Common myeloid progenitor, CD34-positive (primary cell): Measurements from ENCODE around the gene ADAMTS5.

Experiments
- CTCF ChIA-PET: fragments of 350-600 bp; sonication (Branson Sonifier 250); formaldehyde crosslinking; loops from one replicate; lab custom pipeline; 2021; ENCODE audit warnings: antibody characterized with exemption; lab: Charles Lee
- POLR2A ChIA-PET: fragments of 350-600 bp; sonication (Branson Sonifier 250); formaldehyde crosslinking; loops from one replicate; lab custom pipeline; 2021; ENCODE audit warnings: antibody characterized with exemption; lab: Charles Lee
- DNase-seq, 3 donors: peaks; one replicate each; pipeline versions ENCODE4 v3.0.0 to v3.0.0-alpha.2; 2013
- H3K27ac ChIP-seq, 2 experiments: 1 replicate in 1 of 2; 2 replicates in 1 of 2; pipeline ENCODE4 v1.7.0; 2013; ENCODE audit warnings: inconsistent platforms in 2 of 2, low read length in 2 of 2, mild to moderate bottlenecking in 2 of 2, low read depth in 1 of 2, moderate library complexity in 1 of 2; ENCODE audit not compliant: severe bottlenecking in 2 of 2, insufficient read depth in 1 of 2, poor library complexity in 1 of 2
- H3K27me3 ChIP-seq, 5 experiments: replicated peaks in 2 of 5; 1 replicate in 3 of 5; 2 replicates in 2 of 5; pipeline versions ENCODE4 v1.6.1 to v1.7.0; 2013; ENCODE audit warnings: low read length in 4 of 5, mild to moderate bottlenecking in 2 of 5, moderate library complexity in 2 of 5, inconsistent platforms in 1 of 5; ENCODE audit not compliant: insufficient read depth in 5 of 5, control insufficient read depth in 4 of 5
- H3K36me3 ChIP-seq, 4 experiments: 1 replicate in 2 of 4; 2 replicates in 2 of 4; pipeline versions ENCODE4 v1.6.1 to v1.7.0; 2013; ENCODE audit warnings: low read length in 3 of 4, control low read depth in 1 of 4, mild to moderate bottlenecking in 1 of 4; ENCODE audit not compliant: control insufficient read depth in 4 of 4, insufficient read depth in 4 of 4
- H3K4me1 ChIP-seq, 4 experiments: 1 replicate in 3 of 4; 2 replicates in 1 of 4; pipeline versions ENCODE4 v1.6.1 to v1.7.1; 2013; ENCODE audit warnings: low read length in 3 of 4, mild to moderate bottlenecking in 3 of 4, control low read depth in 1 of 4, inconsistent platforms in 1 of 4, moderate library complexity in 1 of 4; ENCODE audit not compliant: control insufficient read depth in 4 of 4, insufficient read depth in 4 of 4; ENCODE audit errors: control extremely low read depth in 1 of 4
- H3K4me3 ChIP-seq, 7 experiments: 1 replicate in 4 of 7; 2 replicates in 3 of 7; pipeline versions ENCODE4 v1.5.1 to v1.7.0; 2013; ENCODE audit warnings: mild to moderate bottlenecking in 7 of 7, low read length in 6 of 7, moderate library complexity in 6 of 7, inconsistent platforms in 2 of 7, low read depth in 2 of 7, control low read depth in 1 of 7; ENCODE audit not compliant: insufficient read depth in 4 of 7, control insufficient read depth in 1 of 7; ENCODE audit errors: extremely low read depth in 1 of 7
- H3K9me3 ChIP-seq, 5 experiments: 1 replicate in 4 of 5; 2 replicates in 1 of 5; pipeline versions ENCODE4 v1.6.1 to v1.7.1; 2013; ENCODE audit warnings: low read length in 4 of 5, mild to moderate bottlenecking in 2 of 5, inconsistent platforms in 1 of 5, low read depth in 1 of 5, moderate library complexity in 1 of 5; ENCODE audit not compliant: control insufficient read depth in 4 of 5, insufficient read depth in 2 of 5; ENCODE audit errors: control extremely low read depth in 1 of 5
- WGBS: methylation state at CpG from one replicate; pipeline ENCODE4 v1.1.5; 2013; ENCODE audit not compliant: insufficient coverage; 5-methylcytosine and 5-hydroxymethylcytosine counted together

ADAMTS5 gene

GRCh38 chr21:26972192-26972591, 5.3 kb upstream of the ADAMTS5 start:
- Histone ChIP-seq H3K27me3 (peaks cover 15 to 35% (median 22%) of the 10 kb centered on the region in 5 experiments), H3K9me3 (no peaks in the 10 kb centered on the region), H3K4me1 (peaks cover 0 to 19% (median 9%) of the 10 kb centered on the region in 4 experiments), H3K4me3 (no peak overlapping the region), H3K27ac (no peak overlapping the region), H3K36me3 (no peaks in the 10 kb centered on the region)
- 20% methylated on average over 2 of the region's 2 CpGs for WGBS
- DNase-seq, result peak in 2 of 3 donors; percentile 24 to 32
- ChIA-PET CTCF (interaction anchor here (0.8 kb wide), 1 partner anchor 17 kb away, joined by 3 read pairs; no protein-coding TSS in a partner anchor), POLR2A (no interaction called here)

GRCh38 chr21:26969971-26970725, 3.3 kb upstream of the ADAMTS5 start:
- ChIA-PET CTCF (no interaction called here), POLR2A (no interaction called here)
- Histone ChIP-seq H3K27ac (no peak overlapping the region), H3K4me3 (no peak overlapping the region), H3K27me3 (peaks cover 15 to 55% (median 29%) of the 10 kb centered on the region in 5 experiments), H3K36me3 (no peaks in the 10 kb centered on the region), H3K4me1 (peaks cover 0 to 28% (median 26%) of the 10 kb centered on the region in 4 experiments), H3K9me3 (no peaks in the 10 kb centered on the region)
- DNase-seq, result no peak
- WGBS, result 100% methylated on average over 1 of the region's 6 CpGs

- ChIA-PET POLR2A (no interaction called here), CTCF (no interaction called here)
- H3K4me1 ChIP-seq, result peaks cover 0 to 25% (median 17%) of the 10 kb centered on the region in 4 experiments
- H3K9me3 ChIP-seq, result no peaks in the 10 kb centered on the region
- peak in 1 of 3 donors; percentile 1 for DNase-seq
- no peaks in the 10 kb centered on the region for H3K36me3 ChIP-seq
- peaks cover 27 to 85% (median 40%) of the 10 kb centered on the region in 5 experiments for H3K27me3 ChIP-seq
- WGBS, result under 1% methylated on average over 22 of the region's 24 CpGs
- H3K27ac ChIP-seq, result no peak overlapping the region
- H3K4me3 ChIP-seq, result peak overlapping the region in 6 of 7 experiments; percentile 0 to 60 (median 38)
Measured at GRCh38 chr21:26966649-26967061, 233 bp downstream of the ADAMTS5 start.

GRCh38 chr21:26965907-26966581, 844 bp downstream of the ADAMTS5 start:
- H3K9me3 ChIP-seq, result no peaks in the 10 kb centered on the region
- POLR2A ChIA-PET, result no interaction called here
- H3K4me1 ChIP-seq, result peaks cover 0 to 25% (median 17%) of the 10 kb centered on the region in 4 experiments
- H3K36me3 ChIP-seq, result no peaks in the 10 kb centered on the region
- peak overlapping the region in 5 of 7 experiments; percentile 1 to 58 (median 23) for H3K4me3 ChIP-seq
- H3K27me3 ChIP-seq, result peaks cover 33 to 86% (median 40%) of the 10 kb centered on the region in 5 experiments
- peak in 2 of 3 donors; percentile 20 to 29 for DNase-seq
- WGBS, result 2% methylated on average over 35 of the region's 66 CpGs
- CTCF ChIA-PET, result no interaction called here
- no peak overlapping the region for H3K27ac ChIP-seq

- WGBS, result 22% methylated on average over 52 of the region's 58 CpGs
- POLR2A ChIA-PET, result no interaction called here
- DNase-seq, result peak in 2 of 3 donors; percentile 11 to 12
- H3K9me3 ChIP-seq, result no peaks in the 10 kb centered on the region
- no peak overlapping the region for H3K27ac ChIP-seq
- H3K4me1 ChIP-seq, result peaks cover 0 to 25% (median 17%) of the 10 kb centered on the region in 4 experiments
- peak overlapping the region in 4 of 7 experiments; percentile 1 to 58 (median 34) for H3K4me3 ChIP-seq
- CTCF ChIA-PET, result no interaction called here
- no peaks in the 10 kb centered on the region for H3K36me3 ChIP-seq
- peaks cover 30 to 86% (median 40%) of the 10 kb centered on the region in 5 experiments for H3K27me3 ChIP-seq
Measured at GRCh38 chr21:26965040-26965906, 1.6 kb downstream of the ADAMTS5 start.

GRCh38 chr21:26964170-26964778, 2.6 kb downstream of the ADAMTS5 start:
- Histone ChIP-seq H3K4me3 (no peak overlapping the region), H3K9me3 (no peaks in the 10 kb centered on the region), H3K4me1 (peaks cover 0 to 25% (median 17%) of the 10 kb centered on the region in 4 experiments), H3K27ac (no peak overlapping the region), H3K27me3 (peaks cover 30 to 81% (median 40%) of the 10 kb centered on the region in 5 experiments), H3K36me3 (no peaks in the 10 kb centered on the region)
- POLR2A ChIA-PET, result no interaction called here
- no peak for DNase-seq
- CTCF ChIA-PET, result no interaction called here
- WGBS, result 97% methylated on average over 14 of the region's 14 CpGs
